ENCODE results near the gene POLD1.
"Not testable (repeated sequence)": the region's sequence is repeated elsewhere in the genome, so short reads cannot be mapped to it uniquely, and the experiment has no call there.

The POLD1 gene

GRCh38 chr19:50365434-50366306 lies 18.5 kb upstream of the POLD1 start, which contains the start of gene NAPSA:
Gene NAPSA (minus strand): TSS chr19:50365639. CDS start chr19:50365621, 18 bp downstream.
- DNase-seq, result no peak

DNA sequence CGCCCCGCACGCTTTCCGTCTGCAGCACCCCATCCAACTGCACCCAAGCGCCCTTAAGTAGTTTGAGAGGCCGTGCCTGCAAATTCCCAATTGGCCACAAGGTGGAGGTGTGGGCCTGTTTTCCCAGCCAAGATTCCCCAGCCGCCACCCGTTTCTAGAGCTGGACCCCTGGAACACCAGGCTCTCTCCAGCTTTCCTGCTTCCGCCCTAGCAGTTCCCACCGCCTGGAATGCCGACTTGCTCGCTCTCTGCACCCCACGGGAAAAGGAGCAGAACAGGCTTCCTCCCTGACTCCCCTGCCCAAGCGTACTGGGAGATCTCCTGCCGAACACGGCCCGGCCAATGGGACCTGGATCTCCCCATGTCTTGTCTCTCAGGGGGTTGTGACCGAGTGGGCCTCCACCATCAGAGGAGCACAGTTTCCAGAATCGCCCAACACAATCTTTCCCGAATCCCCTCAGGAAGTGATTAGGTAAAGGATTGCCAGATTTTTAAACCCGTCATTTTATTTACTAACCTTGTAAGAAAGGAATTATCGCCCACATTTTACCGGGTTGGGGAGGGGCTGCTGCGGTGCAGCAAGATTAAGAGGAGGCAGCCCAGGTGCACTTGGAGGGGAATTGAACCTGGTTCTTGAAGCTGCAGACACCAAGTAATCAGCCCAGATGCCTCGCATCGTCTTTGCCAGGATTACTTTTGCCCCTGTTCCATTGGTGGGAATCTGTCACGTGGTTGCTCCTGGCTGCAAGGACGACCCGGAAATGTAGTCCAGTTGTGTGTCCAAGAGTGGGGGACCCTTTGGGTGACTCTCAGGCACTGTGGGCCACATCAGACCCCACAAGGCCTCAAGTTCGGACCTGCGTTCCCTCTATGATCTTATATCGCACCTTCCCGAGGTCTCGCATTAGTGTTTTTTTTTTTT lies 15.2 kb upstream of the POLD1 start:
- DNase-seq, result peak; percentile 67

- no peak for DNase-seq
Observed at GRCh38 chr19:50371914-50372475, 12.2 kb upstream of the POLD1 start.

DNA sequence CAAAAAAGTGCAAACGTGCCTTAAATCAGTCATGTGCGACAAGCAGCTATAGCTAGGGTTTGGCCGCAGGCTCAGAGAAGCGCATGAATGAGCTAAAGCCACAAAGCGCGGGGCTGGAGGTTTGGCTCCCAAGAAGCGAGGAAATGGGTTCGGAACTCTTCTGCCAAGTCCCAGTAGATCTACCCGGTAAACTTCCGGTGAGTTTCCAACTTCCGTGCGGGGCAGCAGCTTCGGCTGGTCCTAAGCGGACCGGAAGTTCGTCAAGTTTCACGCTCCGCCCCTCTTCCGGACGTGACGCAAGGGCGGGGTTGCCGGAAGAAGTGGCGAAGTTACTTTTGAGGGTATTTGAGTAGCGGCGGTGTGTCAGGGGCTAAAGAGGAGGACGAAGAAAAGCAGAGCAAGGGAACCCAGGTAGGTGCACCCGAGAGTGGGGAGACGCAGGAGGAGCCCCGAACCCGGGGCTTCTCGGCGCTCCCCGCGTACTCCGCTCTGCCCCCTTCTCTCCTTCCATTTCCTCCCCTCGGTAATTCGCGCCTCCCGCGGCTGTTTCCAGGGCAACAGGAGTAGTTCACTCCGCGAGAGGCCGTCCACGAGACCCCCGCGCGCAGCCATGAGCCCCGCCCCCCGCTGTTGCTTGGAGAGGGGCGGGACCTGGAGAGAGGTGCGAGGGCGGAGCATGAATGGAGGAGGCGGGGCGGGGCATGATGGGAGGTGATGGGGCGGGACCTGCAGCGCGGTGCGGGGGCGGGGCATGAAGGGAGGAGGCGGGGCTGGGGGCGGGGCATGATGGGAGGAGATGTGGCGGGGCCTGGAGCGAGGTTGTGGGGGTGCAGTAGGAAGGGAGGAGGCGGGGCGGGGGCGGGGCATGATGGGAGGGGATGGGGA lies 7.7 kb upstream of the POLD1 start, which contains the start of gene NR1H2:
Gene NR1H2, plus strand, starts transcription at position 292 of the 885 bp plus-strand sequence. CDS start 1,149 bp downstream, outside the sequence.
- DNase-seq, result peak; percentile 95

DNA sequence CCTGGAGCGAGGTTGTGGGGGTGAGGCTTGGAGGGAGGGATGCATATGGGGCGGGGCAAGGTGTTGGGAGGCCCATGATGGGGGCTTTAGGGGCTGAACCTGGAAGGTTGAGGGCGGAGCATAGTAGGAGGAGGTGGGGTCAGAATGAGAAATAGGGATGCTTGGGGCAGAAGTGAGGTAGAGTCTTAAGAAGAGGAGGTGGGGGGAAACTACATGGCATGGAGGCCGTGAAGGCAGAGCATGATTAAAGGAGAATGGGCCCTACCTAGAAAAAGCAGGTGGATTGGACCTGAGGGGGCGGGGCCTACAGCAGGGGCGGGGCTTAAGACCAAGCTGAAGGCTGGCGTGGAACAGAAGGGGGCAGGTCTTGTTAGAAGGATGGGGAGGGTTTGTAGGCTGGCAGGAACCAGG lies 7.1 kb upstream of the POLD1 start:
- DNase-seq, result peak; percentile 69

DNA sequence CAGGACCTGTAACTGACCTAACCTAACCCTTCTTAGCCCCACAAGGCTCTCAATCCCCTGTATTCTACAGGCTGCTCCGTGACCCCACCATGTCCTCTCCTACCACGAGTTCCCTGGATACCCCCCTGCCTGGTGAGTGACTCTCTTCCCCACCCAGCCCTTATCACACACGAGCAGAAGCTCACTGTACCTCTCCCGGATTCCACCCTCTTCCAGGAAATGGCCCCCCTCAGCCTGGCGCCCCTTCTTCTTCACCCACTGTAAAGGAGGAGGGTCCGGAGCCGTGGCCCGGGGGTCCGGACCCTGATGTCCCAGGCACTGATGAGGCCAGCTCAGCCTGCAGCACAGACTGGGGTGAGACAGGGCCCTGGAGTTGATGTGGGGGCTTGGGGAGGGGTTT lies 6.6 kb upstream of the POLD1 start:
- no peak for DNase-seq

DNA sequence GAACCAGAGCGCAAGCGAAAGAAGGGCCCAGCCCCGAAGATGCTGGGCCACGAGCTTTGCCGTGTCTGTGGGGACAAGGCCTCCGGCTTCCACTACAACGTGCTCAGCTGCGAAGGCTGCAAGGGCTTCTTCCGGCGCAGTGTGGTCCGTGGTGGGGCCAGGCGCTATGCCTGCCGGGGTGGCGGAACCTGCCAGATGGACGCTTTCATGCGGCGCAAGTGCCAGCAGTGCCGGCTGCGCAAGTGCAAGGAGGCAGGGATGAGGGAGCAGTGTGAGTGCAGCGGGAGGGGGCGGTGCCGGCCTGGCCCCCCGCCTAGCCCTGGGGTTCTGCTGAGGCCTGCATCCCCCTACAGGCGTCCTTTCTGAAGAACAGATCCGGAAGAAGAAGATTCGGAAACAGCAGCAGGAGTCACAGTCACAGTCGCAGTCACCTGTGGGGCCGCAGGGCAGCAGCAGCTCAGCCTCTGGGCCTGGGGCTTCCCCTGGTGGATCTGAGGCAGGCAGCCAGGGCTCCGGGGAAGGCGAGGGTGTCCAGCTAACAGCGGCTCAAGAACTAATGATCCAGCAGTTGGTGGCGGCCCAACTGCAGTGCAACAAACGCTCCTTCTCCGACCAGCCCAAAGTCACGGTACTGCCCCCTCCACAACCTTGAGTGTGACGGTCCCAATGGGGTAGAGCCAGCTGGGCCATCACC lies 5.8 kb upstream of the POLD1 start:
- DNase-seq, result no peak

GRCh38 chr19:50378863-50379236 lies 5.3 kb upstream of the POLD1 start:
- no peak for DNase-seq

GRCh38 chr19:50379602-50380001 lies 4.5 kb upstream of the POLD1 start:
- no peak for DNase-seq

DNA sequence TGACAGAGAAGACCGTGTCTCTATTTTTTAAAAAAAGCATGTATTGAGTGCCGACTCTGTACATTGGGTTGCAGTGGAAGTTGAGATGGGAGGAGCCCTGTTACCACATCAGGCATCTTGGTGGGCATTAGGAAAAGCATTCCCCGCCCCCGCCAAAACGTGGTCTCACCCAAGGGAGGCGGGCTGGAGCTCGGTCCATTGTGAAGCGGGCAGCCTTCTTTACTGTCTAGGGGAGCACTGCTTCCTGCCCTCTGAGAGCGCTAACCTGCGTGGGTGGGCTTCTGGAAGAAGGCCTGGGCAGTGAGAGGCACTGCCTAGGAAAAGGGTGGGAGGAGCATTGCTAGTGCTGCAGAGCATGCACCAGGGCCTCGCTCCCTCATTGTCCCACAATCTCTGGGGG lies 4.0 kb upstream of the POLD1 start:
- no peak for DNase-seq

DNA sequence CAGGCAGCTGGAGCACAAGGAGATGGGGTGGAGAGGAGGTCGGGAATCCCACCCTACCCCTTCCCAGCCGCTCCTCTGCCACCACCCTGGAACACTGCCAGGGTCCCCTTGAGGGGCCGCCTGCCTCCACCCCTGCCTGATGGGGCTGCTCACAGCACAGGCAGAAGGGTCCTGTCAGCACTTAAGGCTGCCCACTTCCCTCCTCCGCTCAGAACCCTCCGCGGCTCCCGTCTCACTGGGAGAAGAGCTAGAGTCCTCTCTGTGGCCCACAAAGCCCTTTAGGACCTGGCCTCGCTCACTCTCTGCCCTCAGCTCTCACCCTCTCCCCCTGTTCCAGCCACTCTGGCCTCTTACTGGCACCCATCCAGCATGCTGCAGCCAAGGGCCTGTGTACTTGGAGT lies 3.4 kb upstream of the POLD1 start:
- no peak for DNase-seq

GRCh38 chr19:50381881-50382729 lies 2.0 kb upstream of the POLD1 start:
- DNase-seq, result no peak

DNA sequence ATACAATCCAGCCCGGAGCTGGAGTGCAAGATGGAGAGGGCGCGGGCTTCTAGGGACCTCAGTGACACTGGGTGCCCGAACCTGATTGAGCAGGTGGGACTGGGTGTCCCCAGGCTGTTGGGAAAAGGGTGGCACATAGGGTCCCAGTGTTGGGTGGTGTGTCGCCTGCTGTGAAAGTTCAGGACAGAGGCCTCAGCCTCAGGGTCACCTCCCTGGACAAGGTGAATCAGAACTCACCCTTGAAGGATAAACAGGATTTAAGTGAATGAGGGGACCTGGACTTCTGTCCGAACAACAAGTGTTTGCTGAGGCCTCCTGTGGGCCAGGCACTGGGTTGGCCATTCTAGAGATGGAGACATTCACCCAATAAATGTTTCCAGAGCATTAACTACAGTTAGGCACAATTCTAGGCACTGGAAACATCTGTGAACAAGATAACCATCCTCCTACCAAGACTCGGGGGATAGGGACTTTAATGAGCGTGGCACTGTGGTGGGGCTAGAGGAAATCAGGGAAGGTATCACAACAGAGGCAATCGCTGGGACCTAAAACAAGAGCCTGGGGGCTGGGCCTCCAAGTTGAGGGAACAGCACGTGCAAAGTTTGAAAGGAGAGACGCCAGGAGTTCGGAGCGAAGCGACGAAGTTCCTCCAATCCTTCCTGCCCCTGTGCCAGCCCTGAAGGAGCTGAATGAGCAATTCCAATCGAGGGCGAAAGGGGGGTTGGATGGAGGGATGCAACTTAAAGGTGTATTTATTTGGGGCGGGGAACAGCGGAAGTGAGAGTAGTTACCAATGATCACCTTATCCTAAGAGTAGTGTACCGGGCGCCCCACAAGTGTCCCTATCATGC lies 921 bp upstream of the POLD1 start:
- no peak for DNase-seq

DNA sequence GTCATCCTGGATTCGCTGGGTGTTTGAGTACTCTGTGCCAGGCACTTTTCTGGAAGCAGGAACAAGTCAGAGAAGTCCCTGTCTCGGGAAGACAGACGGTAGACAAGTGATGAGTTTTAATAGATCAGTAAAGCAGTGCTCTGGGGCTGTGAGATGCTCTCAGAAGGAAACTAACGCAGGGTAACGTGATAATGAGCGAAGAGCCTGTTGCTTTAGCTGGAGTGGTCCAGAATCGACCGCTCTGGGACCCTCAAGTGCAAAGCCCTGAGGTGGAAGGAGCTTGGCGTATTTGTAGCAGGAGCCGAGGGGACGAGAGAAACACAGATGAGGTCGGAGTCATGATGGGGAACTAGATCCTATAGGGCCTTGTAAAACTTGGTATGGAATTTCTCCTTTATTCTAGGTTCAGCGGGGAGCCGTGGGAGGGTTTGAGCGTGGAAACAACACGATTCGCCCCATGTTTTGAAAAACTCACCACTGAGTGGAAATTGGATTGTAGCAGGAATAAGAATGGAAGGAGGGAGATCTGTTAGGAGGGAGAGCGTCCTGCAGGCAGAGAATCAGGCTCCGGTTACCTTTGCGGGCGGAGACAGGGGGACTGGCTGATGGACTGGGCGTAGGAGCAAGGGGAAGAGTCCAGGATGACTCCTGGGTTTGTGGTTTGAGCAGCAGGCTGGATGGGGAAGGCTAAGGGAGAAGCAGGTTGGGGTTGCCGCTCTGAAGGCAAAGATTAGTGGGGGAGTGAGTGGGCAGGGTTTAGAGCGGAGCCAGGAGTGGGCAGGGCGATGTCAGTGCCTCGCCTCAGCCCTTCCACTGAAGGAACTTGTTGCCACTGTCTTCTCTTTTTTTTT lies 763 bp downstream of the POLD1 start:
- peak; percentile 25 for DNase-seq

DNA sequence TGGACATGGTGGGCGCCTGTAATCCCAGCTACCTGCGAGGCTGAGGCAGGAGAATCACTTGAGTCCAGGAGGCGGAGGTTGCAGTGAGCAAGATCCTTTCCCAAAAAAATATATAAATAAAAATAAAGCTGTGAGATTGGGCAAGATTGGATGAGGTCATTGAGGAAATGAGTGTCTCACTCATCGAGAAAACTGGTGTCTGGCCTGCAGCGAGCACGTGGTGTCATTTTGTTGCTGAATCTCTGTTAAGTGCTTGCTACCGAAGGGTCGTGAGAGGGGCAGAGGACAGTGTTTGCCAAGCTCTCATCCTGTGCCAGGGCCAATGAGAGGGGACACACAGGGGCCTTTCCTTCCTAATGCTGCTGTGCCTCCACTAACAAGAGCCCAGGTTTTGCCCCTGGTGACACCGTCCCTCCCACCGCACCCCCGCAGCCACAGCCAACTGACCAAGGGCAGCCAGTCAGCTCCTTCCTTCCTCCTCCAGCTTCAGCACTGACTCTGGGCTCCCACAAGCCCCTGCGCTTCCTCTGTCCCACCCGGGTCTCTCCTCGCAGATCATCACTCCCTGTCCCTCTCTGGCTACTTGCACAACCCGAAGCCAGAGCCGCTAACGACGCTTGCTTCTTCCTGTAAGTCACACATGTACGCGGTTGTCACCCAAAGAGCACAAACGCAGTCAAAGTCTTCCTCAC lies 3.2 kb downstream of the POLD1 start:
- DNase-seq, result no peak

GRCh38 chr19:50387868-50388245 lies 3.7 kb downstream of the POLD1 start:
- no peak for DNase-seq

GRCh38 chr19:50390295-50390694 lies 6.1 kb downstream of the POLD1 start:
- not testable (repeated sequence) for DNase-seq

- not testable (repeated sequence) for DNase-seq
Observed at GRCh38 chr19:50390952-50391351, 6.8 kb downstream of the POLD1 start.
